Endodermal cell (in vitro differentiated cells): ENCODE data around the gene RGS7BP. TPM values are rescaled to one million over a fixed set of nuclear protein-coding genes. Genes with fewer than 3 reads are reported as not detected.
A peak's percentile ranks its signal among the peaks of the same experiment; 100 is the strongest.

ENCODE experiments used
- DNase-seq: peaks from one replicate; pipeline ENCODE4 v3.0.0-alpha.2; 2017
- H3K27ac ChIP-seq: 2 replicates; pipeline ENCODE4 v1.5.1; 2013; ENCODE audit warnings: mild to moderate bottlenecking, low read depth, low read length, moderate library complexity
- H3K27me3 ChIP-seq: 2 replicates; pipeline ENCODE4 v1.6.1; 2013; ENCODE audit warnings: mild to moderate bottlenecking, low read length, moderate library complexity; ENCODE audit not compliant: insufficient read depth, control insufficient read depth, poor library complexity, severe bottlenecking
- H3K36me3 ChIP-seq: 2 replicates; pipeline ENCODE4 v1.7.0; 2013; ENCODE audit warnings: mild to moderate bottlenecking, low read length, moderate library complexity; ENCODE audit not compliant: control insufficient read depth, insufficient read depth
- H3K4me1 ChIP-seq: one replicate; pipeline ENCODE4 v1.7.0; 2013; ENCODE audit warnings: low read length; ENCODE audit not compliant: control insufficient read depth, insufficient read depth
- H3K4me3 ChIP-seq: 2 replicates; pipeline ENCODE4 v1.5.1; 2013; ENCODE audit warnings: mild to moderate bottlenecking, low read length, moderate library complexity
- H3K9ac ChIP-seq: 2 replicates; pipeline ENCODE4 v1.6.1; 2013; ENCODE audit warnings: mild to moderate bottlenecking, low read length, moderate library complexity; ENCODE audit not compliant: poor library complexity, severe bottlenecking; ENCODE audit errors: extremely low read depth
- H3K9me3 ChIP-seq: 2 replicates; pipeline ENCODE4 v1.6.1; 2013; ENCODE audit warnings: mild to moderate bottlenecking, low read length, moderate library complexity; ENCODE audit not compliant: control insufficient read depth
- H3K27ac Mint-ChIP-seq: 2 replicates; pipeline ENCODE4 v1.8.0; 2020; ENCODE audit warnings: mixed read lengths
- H3K27me3 Mint-ChIP-seq: 2 replicates; pipeline ENCODE4 v1.8.0; 2021; ENCODE audit warnings: mild to moderate bottlenecking, mixed read lengths; ENCODE audit not compliant: insufficient read depth
- H3K36me3 Mint-ChIP-seq: 2 replicates; pipeline ENCODE4 v1.8.0; 2020; ENCODE audit warnings: low read depth, mixed read lengths
- H3K4me1 Mint-ChIP-seq: 2 replicates; pipeline ENCODE4 v1.8.0; 2020; ENCODE audit warnings: mixed read lengths
- H3K4me3 Mint-ChIP-seq: 2 replicates; pipeline ENCODE4 v1.8.0; 2020; ENCODE audit warnings: mild to moderate bottlenecking, moderate library complexity, mixed read lengths
- H3K9me3 Mint-ChIP-seq: 2 replicates; pipeline ENCODE4 v1.8.0; 2020; ENCODE audit warnings: mild to moderate bottlenecking, mixed read lengths
- WGBS, 2 experiments: methylation state at CpG; one replicate each; pipeline versions ENCODE4 v1.1.5 to v1.1.7; 2013; ENCODE audit warnings: missing lambda C conversion rate in 2 of 2, mixed read lengths in 1 of 2; ENCODE audit not compliant: insufficient coverage in 1 of 2, insufficient read length in 1 of 2; 5-methylcytosine and 5-hydroxymethylcytosine counted together
- long read RNA-seq, 4 experiments: library from polyadenylated mRNA in 2 of 4; library from RNA in 1 of 4; library from capped mRNA in 1 of 4; stranded (forward) in 3 of 4; unstranded in 1 of 4; transcript quantifications; one replicate each; pipeline ENCODE4 v2.0.0, GENCODE V29; 2020 to 2021; ENCODE audit warnings: inconsistent platforms in 1 of 4
- polyA plus RNA-seq, 2 experiments: library from polyadenylated mRNA; stranded (reverse); fragments of 50-300 nt; gene quantifications; one replicate each; pipeline ENCODE4 v1.2.3, GENCODE V29; 2013
- total RNA-seq, 2 donors: library from RNA; stranded (reverse); fragmentation: NEBNext Ultra II Directional in 1 of 2; extraction: Animal tissue kit (Norgen Biotek cat#: 25700) in 1 of 2; gene quantifications; 2 replicates in 1 of 2; 3 replicates in 1 of 2; pipeline ENCODE4 v1.2.1, GENCODE V29; 2021
- TF ChIP-seq, protein P1 (sequence below): fragments of 200-600 bp; sonication (generic); conservative IDR thresholded peaks from 2 replicates; pipeline ENCODE4 v1.5.0; 2021; ENCODE audit warnings: antibody characterized with exemption, mild to moderate bottlenecking

RGS7BP gene
- 1 to 10 TPM; 1.5 to 2.3 TPM for total RNA-seq
- 0.53 TPM for polyA plus RNA-seq (2013, experiment 1 of 2)
- 0.54 TPM for polyA plus RNA-seq (2013, experiment 2 of 2)
- long read RNA-seq, experiment 1, partial matches to known transcripts = 1 of 3 reads
- long read RNA-seq, experiment 1, other reads (novel, unspliced or antisense) = 2 of 3 reads
- long read RNA-seq, experiment 2, full-length matches to known transcripts = 2 of 3 reads
- long read RNA-seq, experiment 2, partial matches to known transcripts = 1 of 3 reads
- long read RNA-seq, experiment 2, other reads (novel, unspliced or antisense) = 0 of 3 reads
- long read RNA-seq, experiment 3, full-length matches to known transcripts = 3 of 4 reads
- long read RNA-seq, experiment 3, partial matches to known transcripts = 1 of 4 reads
- long read RNA-seq, experiment 3, other reads (novel, unspliced or antisense) = 0 of 4 reads
- long read RNA-seq, experiment 4 = 0 reads

- peak within 1 kb of the TSS; percentile 73 for H3K4me3 Mint-ChIP-seq
- H3K9me3 ChIP-seq = no peaks in the 10 kb centered on the region
- H3K9me3 Mint-ChIP-seq = no peaks in the 10 kb centered on the region
- H3K27ac Mint-ChIP-seq = peak within 1 kb of the TSS; percentile 32
- peak within 1 kb of the TSS; percentile 38 for H3K9ac ChIP-seq
- H3K27ac ChIP-seq = no peak within 1 kb of the TSS
- 4 to 10% methylated on average over 10 to 53 of the region's 53 CpGs for WGBS, 2 experiments
- H3K27me3 Mint-ChIP-seq = peaks cover 78% of the 10 kb centered on the region
- H3K36me3 Mint-ChIP-seq = no peaks in the 10 kb centered on the region
- peaks cover 3% of the 10 kb centered on the region for H3K4me1 ChIP-seq
- no peaks in the 10 kb centered on the region for H3K36me3 ChIP-seq
- H3K27me3 ChIP-seq = peaks cover 71% of the 10 kb centered on the region
- H3K4me1 Mint-ChIP-seq = peaks cover 9% of the 10 kb centered on the region
- DNase-seq = peak; percentile 91
- H3K4me3 ChIP-seq = peak within 1 kb of the TSS; percentile 84
- TF ChIP-seq, protein P1, sequence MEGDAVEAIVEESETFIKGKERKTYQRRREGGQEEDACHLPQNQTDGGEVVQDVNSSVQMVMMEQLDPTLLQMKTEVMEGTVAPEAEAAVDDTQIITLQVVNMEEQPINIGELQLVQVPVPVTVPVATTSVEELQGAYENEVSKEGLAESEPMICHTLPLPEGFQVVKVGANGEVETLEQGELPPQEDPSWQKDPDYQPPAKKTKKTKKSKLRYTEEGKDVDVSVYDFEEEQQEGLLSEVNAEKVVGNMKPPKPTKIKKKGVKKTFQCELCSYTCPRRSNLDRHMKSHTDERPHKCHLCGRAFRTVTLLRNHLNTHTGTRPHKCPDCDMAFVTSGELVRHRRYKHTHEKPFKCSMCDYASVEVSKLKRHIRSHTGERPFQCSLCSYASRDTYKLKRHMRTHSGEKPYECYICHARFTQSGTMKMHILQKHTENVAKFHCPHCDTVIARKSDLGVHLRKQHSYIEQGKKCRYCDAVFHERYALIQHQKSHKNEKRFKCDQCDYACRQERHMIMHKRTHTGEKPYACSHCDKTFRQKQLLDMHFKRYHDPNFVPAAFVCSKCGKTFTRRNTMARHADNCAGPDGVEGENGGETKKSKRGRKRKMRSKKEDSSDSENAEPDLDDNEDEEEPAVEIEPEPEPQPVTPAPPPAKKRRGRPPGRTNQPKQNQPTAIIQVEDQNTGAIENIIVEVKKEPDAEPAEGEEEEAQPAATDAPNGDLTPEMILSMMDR = no peak
Observed at GRCh38 chr5:64505769-64506566, at the start of gene RGS7BP. RGS7BP (plus strand) TSS chr5:64506015; CDS start chr5:64506625, 610 bp downstream.

DNA sequence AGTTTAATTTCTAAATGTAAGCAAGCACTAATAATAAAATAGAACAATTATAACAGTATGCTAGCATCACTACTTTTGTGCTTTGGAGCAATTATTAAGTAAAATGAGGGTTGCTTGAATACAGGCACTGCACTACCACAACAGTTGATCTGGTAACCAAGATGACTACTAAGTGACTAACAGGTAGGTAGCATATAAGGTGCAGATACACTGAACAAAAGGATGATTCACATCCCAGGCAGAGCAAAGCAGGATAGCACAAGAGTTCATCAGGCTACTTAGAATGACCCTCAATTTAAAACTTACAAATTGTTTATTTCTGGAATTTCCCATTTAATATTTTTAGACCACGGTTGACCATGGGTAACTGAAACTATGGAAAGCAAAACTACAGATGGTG, 48.0 kb upstream of the RGS7BP start:
- no CpG with 5 or more reads among the region's 1 CpG for WGBS, 2 experiments

GRCh38 chr5:64458948-64459347, 46.9 kb upstream of the RGS7BP start:
- Histone ChIP-seq H3K27me3 (peaks cover 4% of the 10 kb centered on the region), H3K27ac (no peak overlapping the region), H3K36me3 (no peaks in the 10 kb centered on the region), H3K9me3 (peaks cover 4% of the 10 kb centered on the region), H3K4me1 (no peaks in the 10 kb centered on the region), H3K4me3 (no peak overlapping the region), H3K9ac (no peak overlapping the region)
- DNase-seq = no peak
- TF ChIP-seq, protein P1 = no peak
- Mint-ChIP-seq H3K9me3 (peaks cover 7% of the 10 kb centered on the region), H3K4me1 (no peaks in the 10 kb centered on the region), H3K27me3 (no peaks in the 10 kb centered on the region), H3K27ac (no peak overlapping the region), H3K4me3 (no peak overlapping the region), H3K36me3 (no peaks in the 10 kb centered on the region)
- WGBS, 2 experiments = 89% methylated on average over 3 of the region's 3 CpGs; no CpG with 5 or more reads in 1 of the 2 experiments

More for the DNA sequence above, 48.0 kb upstream of the RGS7BP start:
- DNase-seq = no peak
- no peak overlapping the region for H3K27ac ChIP-seq
- Mint-ChIP-seq H3K36me3 (no peaks in the 10 kb centered on the region), H3K4me3 (no peak overlapping the region), H3K9me3 (peaks cover under 1% of the 10 kb centered on the region), H3K4me1 (peaks cover 5% of the 10 kb centered on the region), H3K27ac (no peak overlapping the region), H3K27me3 (no peaks in the 10 kb centered on the region)
- no peaks in the 10 kb centered on the region for H3K4me1 ChIP-seq
- no peak overlapping the region for H3K9ac ChIP-seq
- H3K4me3 ChIP-seq = no peak overlapping the region
- H3K9me3 ChIP-seq = peaks cover 2% of the 10 kb centered on the region
- H3K36me3 ChIP-seq = no peaks in the 10 kb centered on the region
- TF ChIP-seq, protein P1 = no peak
- peaks cover 4% of the 10 kb centered on the region for H3K27me3 ChIP-seq
